Measurements from ENCODE around the gene MRPS18B. TPM values are rescaled to one million over a fixed set of nuclear protein-coding genes. Genes with fewer than 3 reads are reported as not detected.

MRPS18B gene
- total and polyA plus RNA-seq, 2 of the 4 experiments (the other 2 are of a cell fraction) = 51.2 to 82.3 TPM

DNA sequence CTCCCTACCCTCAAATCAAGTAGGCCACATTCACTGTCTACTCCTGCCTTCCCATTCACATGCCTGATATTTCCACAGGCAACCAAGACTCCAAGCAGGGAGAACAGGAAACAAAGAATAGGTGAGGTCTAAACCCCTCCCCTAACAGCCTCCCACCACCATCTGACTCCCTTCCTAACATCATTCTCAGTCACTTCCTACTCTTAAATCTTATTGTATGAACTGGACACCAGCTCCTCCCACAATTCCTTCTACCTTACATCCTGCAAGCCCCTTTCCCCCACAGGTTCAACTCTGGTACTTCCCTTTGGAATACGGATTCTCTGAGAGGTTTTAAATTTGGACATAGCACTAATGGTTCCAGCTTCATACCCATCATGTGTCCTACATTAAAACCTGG, 28.3 kb downstream of the MRPS18B start:
- H4K5ac ChIP-seq (ENCODE audit: low read depth, low read length) = no peak overlapping the region
- H2BK15ac ChIP-seq (ENCODE audit: low read depth, low read length) = no peak overlapping the region
- no peaks in the 10 kb centered on the region for H3K4me1 ChIP-seq (ENCODE audit: control insufficient read depth, insufficient read depth, low read length)
- no peak overlapping the region for H2BK120ac ChIP-seq (ENCODE audit: low read depth, low read length)
- H3K4me2 ChIP-seq (ENCODE audit: low read depth, low read length) = no peak overlapping the region
- CTCF ChIA-PET = no interaction called here
- dilution Hi-C loops (cut with HindIII; ENCODE audit: low sequenced_read_pairs, unreplicated experiment) (no loop called here), intact Hi-C loops (cut with micrococcal nuclease) (no loop called here), in situ Hi-C loops (cut with MboI; ENCODE audit: low sequenced_read_pairs) (no loop called here)
- ATAC-seq (ENCODE audit: low read depth) (no peak), DNase-seq (no peak)
- POLR2A ChIA-PET (ENCODE audit: unreplicated experiment) = no interaction called here
- no peak overlapping the region for H3K4ac ChIP-seq (ENCODE audit: low read depth, low read length)
- H2AK5ac ChIP-seq (ENCODE audit: low read depth, low read length) = no peak overlapping the region
- no peak overlapping the region for H3K56ac ChIP-seq (ENCODE audit: extremely low read depth, insufficient read depth, low read length)
- no peak overlapping the region for H3K27ac ChIP-seq (ENCODE audit: insufficient read depth, low read length)
- no peaks in the 10 kb centered on the region; the same call in 1 of the 2 replicates for H3K9me1 ChIP-seq (ENCODE audit: insufficient read depth, low read length)
- H3K9me3 ChIP-seq (ENCODE audit: control insufficient read depth, insufficient read depth, low read length) = no peaks in the 10 kb centered on the region
- H3K27me3 ChIP-seq (ENCODE audit: control insufficient read depth, insufficient read depth, low read length) = no peaks in the 10 kb centered on the region
- no peak overlapping the region for H2AK9ac ChIP-seq (replicated peaks; ENCODE audit: low read depth, low read length, poor library complexity)
- no peak overlapping the region for H4K8ac ChIP-seq (ENCODE audit: low read depth in 2 of 2, low read length in 2 of 2)
- no peak overlapping the region for H3K9ac ChIP-seq (ENCODE audit: low read depth, low read length)
- peaks cover 18 to 40% of the 10 kb centered on the region in 2 experiments; a peak in 3 of 4 replicates for H3K79me1 ChIP-seq (ENCODE audit: low read depth in 1 of 2, low read length in 2 of 2)
- no peak overlapping the region for H3K4me3 ChIP-seq (ENCODE audit: insufficient read depth, low read depth, low read length)
- peaks cover 4% of the 10 kb centered on the region; the same call in 1 of the 2 replicates for H4K20me1 ChIP-seq (ENCODE audit: insufficient read depth, low read length)
- no peak overlapping the region for H2BK20ac ChIP-seq (ENCODE audit: low read depth, low read length)
- no peak overlapping the region for H2AFZ ChIP-seq (replicated peaks; ENCODE audit: low read length, poor library complexity)
- no peak overlapping the region for H3K23ac ChIP-seq (ENCODE audit: low read depth, low read length)
- TF ChIP-seq CHD1 (IDR thresholded peaks at IDR 0.05; ENCODE audit: low read depth, low read length) = no peak
- no peak for TF ChIP-seq NFE2L2 (IDR thresholded peaks at IDR 0.05; ENCODE audit: low read depth, low read length)
- no peak for TF ChIP-seq RFX5 (IDR thresholded peaks at IDR 0.05; ENCODE audit: low read depth, low read length)
- TF ChIP-seq ELK1 (IDR thresholded peaks at IDR 0.05; ENCODE audit: borderline replicate concordance, low read depth, low read length) = no peak
- no peak for TF ChIP-seq USF2 (IDR thresholded peaks at IDR 0.05; ENCODE audit: low read depth, low read length)
- TF ChIP-seq RCOR1 (IDR thresholded peaks at IDR 0.05; ENCODE audit: insufficient replicate concordance, low read length) = no peak
- no peak for TF ChIP-seq SMC3 (IDR thresholded peaks at IDR 0.05; ENCODE audit: low read depth, low read length)
- no peak for TF ChIP-seq FOS (IDR thresholded peaks at IDR 0.05; ENCODE audit: low read depth, low read length)
- TF ChIP-seq POLR2A (IDR thresholded peaks at IDR 0.05; ENCODE audit: low read depth, low read length) = no peak
- no peak for TF ChIP-seq RAD21 (IDR thresholded peaks at IDR 0.05; ENCODE audit: low read length)
- no peak for TF ChIP-seq MAZ (IDR thresholded peaks at IDR 0.05; ENCODE audit: borderline replicate concordance, low read depth, low read length)
- TF ChIP-seq CTCF (conservative IDR thresholded peaks at IDR 0.05; ENCODE audit: low read depth, low read length) = no peak
- no peak for TF ChIP-seq MXI1 (IDR thresholded peaks at IDR 0.05; ENCODE audit: borderline replicate concordance, low read depth, low read length)
- no peak for TF ChIP-seq BHLHE40 (IDR thresholded peaks at IDR 0.05; ENCODE audit: low read depth, low read length)
- TF ChIP-seq CEBPB (IDR thresholded peaks at IDR 0.05; ENCODE audit: low read depth, low read length) = no peak
- TF ChIP-seq MAFK (IDR thresholded peaks at IDR 0.05; ENCODE audit: low read depth, low read length) = no peak
- peaks cover 30% of the 10 kb centered on the region for H3K36me3 ChIP-seq (ENCODE audit: control insufficient read depth, insufficient read depth, low read length)
- no peak overlapping the region for H4K91ac ChIP-seq (ENCODE audit: insufficient read depth, low read depth, low read length)
- BruUV-seq (replicated peaks) = no TSS peak
- H3K14ac ChIP-seq (replicated peaks; ENCODE audit: low read depth, low read length) = no peak overlapping the region
- no peak overlapping the region for H3K18ac ChIP-seq (ENCODE audit: low read depth, low read length)
- H2BK5ac ChIP-seq (ENCODE audit: low read depth, low read length, poor library complexity, severe bottlenecking) = no peak overlapping the region
- 60% methylated on average over 1 of the region's 1 CpG; no CpG with 5 or more reads in 1 of the 2 experiments for WGBS, 2 experiments (ENCODE audit: extremely low coverage in 2 of 2, insufficient read length in 1 of 2)

Measured in IMR-90 (cell line).